OCI-M2 (cell line): ENCODE results near the gene PEAK3.
"Not testable (repeated sequence)": the region's sequence is repeated elsewhere in the genome, so short reads cannot be mapped to it uniquely, and the experiment has no call there.

Experiments
- DNase-seq: peaks from one replicate; lab custom pipeline; 2025; ENCODE audit not compliant: unreplicated experiment; lab: John Stamatoyannopoulos, UW

PEAK3 gene

DNA sequence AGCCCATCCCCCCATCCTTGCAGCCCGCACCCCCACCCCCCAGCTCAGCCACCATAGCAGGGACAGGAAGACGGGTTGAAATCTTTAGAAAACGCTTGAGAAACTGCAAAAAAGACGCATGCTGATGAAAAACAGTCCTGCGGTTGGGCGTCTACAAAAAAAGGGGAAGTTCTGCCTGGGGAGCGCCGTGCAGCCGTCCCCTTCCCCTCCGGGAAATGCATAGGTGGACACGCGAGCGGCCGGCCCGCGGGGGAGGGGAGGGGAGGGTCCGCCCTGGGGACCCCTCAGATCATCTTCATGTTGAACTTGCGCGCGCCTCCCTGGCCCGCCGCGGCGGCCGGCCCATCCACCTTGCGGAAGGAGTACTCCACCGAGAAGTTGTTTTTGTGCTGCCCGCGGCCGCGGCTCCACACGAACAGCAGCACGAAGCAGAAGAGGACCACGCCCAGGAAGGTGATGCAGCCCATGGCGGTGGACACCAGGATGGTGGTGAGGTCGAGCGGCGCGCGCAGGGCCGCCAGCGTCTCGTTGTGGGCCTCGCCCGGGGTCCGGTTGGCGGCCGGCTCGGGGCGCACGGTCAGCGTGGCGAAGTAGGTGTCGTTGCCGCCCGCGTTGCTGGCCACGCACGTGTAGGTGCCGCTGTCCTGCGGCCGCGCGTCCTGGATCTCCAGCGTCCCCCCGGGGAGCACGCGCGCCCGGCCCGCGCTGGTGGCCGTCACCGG lies 7.9 kb upstream of the PEAK3 start:
- DNase-seq, result no peak

GRCh38 chr19:2288818-2289713 lies 7.1 kb upstream of the PEAK3 start:
- no peak for DNase-seq

- no peak for DNase-seq
These were observed 6.4 kb upstream of the PEAK3 start for GRCh38 chr19:2288338-2288817.

GRCh38 chr19:2287585-2288337 lies 5.8 kb upstream of the PEAK3 start:
- DNase-seq, result no peak

DNA sequence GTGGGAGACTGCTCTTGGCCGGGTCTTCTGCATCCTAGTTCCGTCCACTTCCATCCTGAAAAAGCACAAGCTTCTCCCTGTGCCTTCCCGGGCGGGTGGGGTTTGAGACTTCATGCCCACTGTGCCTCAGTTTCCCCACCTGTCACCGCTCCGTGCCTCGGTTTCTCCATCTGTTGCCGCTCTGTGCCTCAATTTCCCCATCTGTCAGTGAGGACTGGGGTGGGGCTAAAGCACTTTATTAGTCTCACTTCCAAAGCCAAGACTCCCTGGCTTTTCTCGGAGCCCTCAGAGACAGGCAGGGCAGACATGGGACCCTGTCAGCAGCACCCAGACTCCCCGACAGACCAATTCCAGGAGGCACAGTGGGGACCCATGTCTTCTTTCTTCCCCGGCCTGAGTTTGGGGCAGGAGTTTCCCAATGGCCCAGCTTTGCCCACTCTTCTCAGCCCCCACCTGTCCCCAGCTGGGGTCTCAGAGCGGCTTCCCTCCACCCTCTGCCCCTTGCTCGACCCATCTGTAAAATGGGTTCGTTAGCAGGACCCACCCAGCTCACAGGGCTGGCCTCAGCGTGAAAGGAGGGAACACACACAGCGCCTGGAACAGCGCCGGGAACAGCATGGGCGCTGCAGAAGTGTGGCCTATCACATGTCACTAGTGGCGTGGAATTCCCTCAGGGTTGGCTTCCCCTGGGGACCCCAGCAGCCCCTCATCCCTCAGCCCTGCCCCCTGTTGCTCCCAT lies 4.6 kb upstream of the PEAK3 start:
- no peak for DNase-seq

DNA sequence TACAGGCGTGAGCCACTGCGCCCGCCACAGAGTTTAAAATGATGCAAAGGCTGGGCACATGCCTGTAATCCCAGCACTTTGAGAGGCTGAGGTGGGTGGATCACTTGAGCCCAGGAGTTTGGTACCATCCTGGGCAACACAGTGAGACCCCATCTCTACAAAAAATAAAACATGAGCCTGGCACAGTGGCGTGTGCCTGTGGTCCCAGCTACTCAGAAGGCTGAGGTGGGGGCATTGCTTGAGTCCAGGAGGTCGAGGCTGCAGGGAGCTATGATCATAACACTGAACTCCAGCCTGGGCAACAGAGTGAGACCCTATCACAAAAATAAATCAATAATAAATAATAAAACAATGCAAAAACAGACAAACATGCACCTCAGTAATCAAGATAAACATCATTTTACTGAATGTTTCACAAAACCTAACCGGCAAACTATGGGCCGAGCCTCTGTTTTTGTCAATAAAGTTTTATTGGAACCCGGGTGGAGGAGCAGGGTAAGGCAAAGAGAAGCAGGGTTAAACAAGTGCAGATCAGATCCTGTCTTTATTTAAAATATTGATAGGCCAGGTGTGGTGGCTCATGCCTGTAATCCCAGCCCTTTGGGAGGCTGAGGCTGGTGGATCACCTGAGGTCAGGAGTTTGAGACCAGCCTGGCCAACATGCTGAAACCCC lies 2.0 kb upstream of the PEAK3 start:
- no peak for DNase-seq

DNA sequence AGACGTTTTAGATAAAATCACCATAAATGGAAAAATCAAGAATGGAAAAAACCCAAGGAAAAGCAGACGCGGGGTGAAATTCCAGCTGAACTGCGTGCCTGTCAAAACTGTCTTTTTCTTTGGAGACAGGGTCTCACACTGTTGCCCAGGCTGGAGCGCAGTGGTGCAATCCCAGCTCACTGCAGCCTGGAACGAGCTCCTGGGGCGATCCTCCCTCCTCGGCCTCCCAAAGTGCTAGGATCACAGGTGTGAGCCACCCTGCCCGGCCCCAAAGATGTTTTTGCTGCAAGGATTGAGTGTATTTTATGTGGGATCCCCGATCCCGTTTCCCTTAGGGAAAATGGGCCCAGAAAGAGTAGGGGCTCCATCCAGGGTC lies 875 bp upstream of the PEAK3 start:
- DNase-seq, result no peak

DNA sequence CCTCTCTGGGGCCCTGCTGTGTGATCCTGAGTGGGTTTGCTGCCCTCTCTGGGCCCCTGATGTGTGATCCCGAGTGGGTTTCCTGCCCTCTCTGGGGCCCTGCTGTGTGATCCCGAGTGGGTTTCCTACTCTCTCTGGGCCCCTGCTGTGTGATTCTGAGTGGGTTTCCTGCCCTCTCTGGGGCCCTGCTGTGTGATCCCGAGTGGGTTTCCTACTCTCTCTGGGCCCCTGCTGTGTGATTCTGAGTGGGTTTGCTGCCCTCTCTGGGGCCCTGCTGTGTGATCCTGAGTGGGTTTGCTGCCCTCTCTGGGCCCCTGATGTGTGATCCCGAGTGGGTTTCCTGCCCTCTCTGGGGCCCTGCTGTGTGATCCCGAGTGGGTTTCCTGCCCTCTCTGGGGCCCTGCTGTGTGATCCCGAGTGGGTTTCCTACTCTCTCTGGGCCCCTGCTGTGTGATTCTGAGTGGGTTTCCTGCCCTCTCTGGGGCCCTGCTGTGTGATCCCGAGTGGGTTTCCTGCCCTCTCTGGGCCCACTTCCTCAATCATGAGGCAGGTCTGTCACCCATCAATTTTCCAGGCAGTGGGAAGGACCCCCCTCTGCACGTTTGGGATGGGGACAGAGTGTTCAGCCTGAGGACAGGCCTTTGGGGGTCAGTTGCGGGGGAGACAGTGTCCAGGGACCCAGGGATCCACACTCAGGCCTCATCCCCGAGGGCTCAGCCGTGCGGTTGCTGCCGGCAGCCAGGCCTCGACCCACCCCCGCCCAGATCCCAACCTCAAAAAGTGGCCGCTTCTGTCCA lies 512 bp downstream of the PEAK3 start:
- DNase-seq, result not testable (repeated sequence)

DNA sequence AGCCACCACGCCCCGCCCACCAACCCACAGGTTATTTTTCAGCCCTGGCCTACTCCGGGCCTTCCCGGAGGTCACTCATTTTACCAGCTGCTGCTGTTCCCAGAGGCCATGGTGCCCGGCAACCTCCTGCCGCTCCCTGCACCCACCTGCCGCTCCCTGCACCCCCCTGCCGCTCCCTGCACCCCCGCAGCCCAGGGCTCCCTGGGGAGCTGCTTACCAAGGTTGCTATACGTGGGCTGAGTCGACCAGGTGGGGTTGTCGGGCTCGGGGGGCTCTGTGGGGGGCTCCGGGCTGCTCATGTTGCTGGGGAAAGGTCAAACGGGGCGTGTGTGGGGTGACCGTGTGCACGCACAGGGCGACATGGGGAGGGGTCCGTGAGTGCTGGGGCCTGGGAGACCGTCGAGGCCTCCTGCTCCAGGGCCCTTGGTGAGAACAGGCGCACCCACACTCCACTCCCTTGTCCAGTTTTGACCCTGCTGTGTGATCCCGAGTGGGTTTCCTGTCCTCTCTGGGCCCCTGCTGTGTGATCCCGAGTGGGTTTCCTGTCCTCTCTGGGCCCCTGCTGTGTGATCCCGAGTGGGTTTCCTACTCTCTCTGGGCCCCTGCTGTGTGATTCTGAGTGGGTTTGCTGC lies 1.2 kb downstream of the PEAK3 start:
- no peak for DNase-seq

DNA sequence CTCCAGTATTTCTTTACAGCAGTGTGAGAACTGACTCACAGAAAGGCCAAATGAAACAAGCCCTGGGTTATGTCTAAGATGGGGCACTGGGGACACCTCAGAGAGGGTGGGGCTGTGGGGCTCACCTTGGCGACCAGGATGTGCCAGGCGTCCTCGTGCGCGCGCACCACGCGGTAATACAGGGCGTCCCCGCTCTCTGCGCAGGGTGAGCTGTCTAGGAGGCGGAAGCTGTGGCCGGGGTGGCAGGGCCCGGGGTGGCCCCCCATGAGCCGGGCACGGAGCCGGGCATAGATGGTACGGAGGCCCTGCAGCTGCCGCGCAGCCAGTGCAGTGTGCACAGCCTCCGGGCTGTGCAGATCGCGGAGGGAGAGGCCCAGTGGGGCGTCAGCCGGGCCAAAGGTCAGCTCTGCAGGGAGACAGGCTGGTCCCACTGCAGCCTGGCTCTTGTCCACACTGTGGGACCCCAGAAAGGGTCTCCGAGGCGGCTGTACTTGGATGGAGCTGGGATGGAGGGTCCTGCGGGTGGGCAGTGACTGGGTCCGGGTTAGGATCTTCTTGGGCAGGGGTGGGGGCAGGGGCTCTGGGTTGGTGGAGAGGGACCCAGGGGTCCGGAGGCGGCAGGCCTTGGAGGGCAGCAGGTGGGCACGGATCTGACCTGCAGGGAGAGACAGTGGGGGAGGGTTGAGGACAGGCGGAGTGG lies 3.4 kb downstream of the PEAK3 start:
- no peak for DNase-seq

DNA sequence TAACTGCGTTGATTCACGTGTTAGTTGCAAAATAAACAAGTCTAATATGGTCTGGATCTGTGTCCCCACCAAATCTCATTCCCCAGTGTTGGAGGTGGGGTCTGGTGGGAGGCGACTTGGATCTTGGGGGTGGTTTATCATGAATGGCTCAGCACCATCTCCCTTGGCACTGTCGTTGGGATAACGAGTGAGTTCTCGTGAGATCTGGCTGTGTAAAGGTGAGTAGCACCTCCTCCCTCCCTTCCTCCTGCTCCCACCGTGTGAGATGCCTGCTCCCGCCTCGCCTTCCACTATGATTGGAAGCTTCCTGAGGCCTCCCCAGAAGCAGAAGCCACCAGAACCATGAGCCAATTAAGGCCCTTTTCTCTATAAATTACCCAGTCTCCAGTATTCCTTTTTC lies 4.8 kb downstream of the PEAK3 start:
- DNase-seq, result no peak

DNA sequence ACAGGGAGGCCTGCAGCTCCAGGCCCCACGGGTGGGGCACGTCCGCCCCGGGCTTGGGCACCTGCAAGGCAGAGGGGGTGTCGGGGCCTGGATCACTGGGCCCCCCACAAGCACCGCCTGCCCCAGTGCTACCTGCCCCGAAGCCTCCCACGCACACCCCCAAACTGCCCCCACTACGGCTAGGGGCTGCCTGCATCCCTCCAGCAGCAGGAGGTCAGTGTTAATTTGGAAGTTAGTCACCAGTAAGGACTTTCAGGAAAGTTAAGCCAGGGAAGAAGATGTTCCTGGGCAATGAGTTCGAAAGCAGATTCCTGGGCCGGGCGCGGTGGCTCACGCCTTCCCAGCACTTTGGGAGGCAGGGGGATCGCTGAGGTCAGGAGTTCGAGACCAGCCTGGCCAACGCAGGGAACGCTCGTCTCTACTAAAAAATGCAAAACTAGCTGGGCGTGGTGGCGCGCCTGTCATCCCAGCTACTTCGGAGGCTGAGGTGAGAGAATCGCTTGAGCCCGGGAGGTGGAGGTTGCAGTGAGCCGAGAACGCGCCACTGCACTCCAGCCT lies 5.5 kb downstream of the PEAK3 start:
- DNase-seq, result no peak

DNA sequence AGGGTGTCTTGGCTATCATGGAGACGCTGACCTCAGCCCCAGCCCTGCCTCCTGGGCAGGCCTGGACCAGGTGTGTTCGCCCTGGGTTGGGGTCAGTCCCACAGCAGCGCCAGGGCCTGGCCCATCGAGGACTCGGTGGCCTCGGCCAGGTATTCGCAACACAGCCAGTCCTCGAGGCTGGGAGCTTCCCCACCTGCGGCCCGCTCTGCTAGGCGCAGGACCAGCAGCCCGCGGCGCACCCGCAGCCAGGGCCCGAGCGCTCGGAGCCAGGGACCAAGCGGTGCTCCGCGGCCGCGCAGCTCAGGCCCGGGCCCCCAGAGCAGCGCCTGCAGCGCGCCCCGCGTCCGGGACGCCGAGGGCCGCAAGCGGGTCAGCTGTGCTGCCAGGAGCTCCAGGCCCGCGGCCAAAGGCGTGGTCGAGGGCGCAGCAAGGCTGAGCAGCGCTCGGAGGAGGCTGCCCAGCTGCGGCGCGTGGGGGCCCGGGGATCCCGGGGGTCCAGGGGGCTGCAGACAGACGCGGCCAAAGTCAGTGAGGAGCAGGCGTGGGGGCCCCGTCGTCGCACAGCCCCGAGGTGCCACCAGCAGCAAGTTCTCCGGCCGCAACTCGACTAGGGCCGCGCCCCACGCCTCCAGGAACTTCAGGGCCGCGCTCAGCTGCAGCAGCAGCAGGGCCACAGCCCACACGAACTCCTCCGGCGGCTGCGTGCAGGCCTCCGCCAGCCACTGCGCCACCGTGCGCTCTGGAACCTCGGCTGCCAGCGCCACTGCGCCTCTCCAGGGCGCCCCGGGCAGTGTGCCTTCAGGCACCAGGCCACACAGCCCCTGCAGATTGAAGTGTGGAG lies 6.2 kb downstream of the PEAK3 start:
- DNase-seq, result no peak

DNA sequence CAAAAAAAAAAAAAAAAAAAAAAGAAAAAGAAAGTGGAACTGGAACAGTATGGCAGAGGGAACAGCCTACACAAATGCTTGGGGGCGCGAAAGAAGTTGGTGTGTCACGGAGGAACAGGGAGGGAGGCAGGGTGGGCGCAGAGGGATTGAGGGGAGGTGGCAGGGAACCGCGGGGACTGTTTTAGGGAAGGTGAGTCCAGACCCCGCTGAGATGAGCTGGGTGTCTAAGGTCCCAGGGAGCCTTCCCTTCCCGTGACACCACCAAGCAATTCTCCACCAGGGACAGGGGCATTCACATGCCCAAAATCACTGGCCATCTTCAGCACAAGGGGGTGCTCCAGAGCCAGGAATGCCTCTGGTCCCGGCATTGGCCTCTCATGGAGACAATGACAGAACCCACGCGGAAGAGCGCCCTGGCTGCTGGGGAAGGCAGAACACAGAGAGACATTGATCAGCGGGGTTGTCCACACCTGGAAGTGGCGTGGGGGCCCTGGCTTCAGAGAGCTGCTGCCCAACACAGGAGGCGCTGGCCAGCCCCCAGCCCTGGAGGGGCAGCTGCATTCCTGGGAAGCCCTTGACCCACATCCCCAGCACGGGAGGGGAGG lies 6.9 kb downstream of the PEAK3 start:
- DNase-seq, result no peak

GRCh38 chr19:2274185-2274711 lies 7.7 kb downstream of the PEAK3 start:
- no peak for DNase-seq

DNA sequence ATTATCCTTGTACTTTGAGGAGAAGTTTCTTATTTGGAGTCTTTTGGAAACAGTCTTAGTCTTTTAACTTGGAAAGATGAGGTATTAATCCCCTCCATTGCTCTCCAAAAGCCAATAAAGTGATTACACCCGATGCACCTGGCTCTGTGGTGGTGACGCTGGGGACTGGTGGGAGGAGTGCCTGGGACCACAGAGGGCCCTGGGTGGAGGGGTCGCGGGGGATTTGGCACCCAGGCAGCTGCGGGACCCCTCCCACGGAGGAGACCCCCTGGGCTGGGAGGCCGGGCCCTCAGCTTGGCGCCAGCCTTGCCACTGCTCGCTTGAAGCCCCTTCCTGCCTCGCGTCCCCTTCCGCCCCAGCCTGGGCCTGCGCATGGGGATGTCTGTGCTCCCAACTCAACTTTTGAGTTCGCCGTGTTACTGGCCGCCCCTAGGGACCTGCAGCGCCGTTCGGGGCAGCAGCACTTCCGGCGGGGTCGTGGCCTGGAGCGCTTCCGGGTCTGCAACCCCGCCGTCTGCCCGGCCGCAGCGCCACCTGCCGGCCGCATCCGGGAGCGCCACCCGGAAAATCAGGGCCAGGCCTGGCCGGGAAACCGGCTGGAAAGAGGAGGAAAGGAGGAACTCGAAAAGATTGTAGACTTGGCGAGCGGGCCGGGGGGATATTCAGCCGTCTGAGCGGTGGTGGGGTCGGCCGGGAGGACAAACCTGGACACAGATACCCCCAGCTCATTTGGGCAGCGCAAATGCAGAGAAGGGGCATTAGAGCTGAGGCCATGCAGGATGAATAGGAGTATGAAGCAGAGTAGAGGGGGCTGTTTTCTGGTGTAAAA lies 8.4 kb downstream of the PEAK3 start:
- DNase-seq, result no peak
